Endodermal cell (in vitro differentiated cells): ENCODE data around the gene GPX5. TPM values are rescaled to one million over a fixed set of nuclear protein-coding genes. Genes with fewer than 3 reads are reported as not detected.
A peak's percentile ranks its signal among the peaks of the same experiment; 100 is the strongest.

Source experiments
- DNase-seq: peaks from one replicate; pipeline ENCODE4 v3.0.0-alpha.2; 2017
- H3K27ac ChIP-seq: 2 replicates; pipeline ENCODE4 v1.5.1; 2013; ENCODE audit warnings: mild to moderate bottlenecking, low read depth, low read length, moderate library complexity
- H3K27me3 ChIP-seq: 2 replicates; pipeline ENCODE4 v1.6.1; 2013; ENCODE audit warnings: mild to moderate bottlenecking, low read length, moderate library complexity; ENCODE audit not compliant: insufficient read depth, control insufficient read depth, poor library complexity, severe bottlenecking
- H3K36me3 ChIP-seq: 2 replicates; pipeline ENCODE4 v1.7.0; 2013; ENCODE audit warnings: mild to moderate bottlenecking, low read length, moderate library complexity; ENCODE audit not compliant: control insufficient read depth, insufficient read depth
- H3K4me1 ChIP-seq: one replicate; pipeline ENCODE4 v1.7.0; 2013; ENCODE audit warnings: low read length; ENCODE audit not compliant: control insufficient read depth, insufficient read depth
- H3K4me3 ChIP-seq: 2 replicates; pipeline ENCODE4 v1.5.1; 2013; ENCODE audit warnings: mild to moderate bottlenecking, low read length, moderate library complexity
- H3K9ac ChIP-seq: 2 replicates; pipeline ENCODE4 v1.6.1; 2013; ENCODE audit warnings: mild to moderate bottlenecking, low read length, moderate library complexity; ENCODE audit not compliant: poor library complexity, severe bottlenecking; ENCODE audit errors: extremely low read depth
- H3K9me3 ChIP-seq: 2 replicates; pipeline ENCODE4 v1.6.1; 2013; ENCODE audit warnings: mild to moderate bottlenecking, low read length, moderate library complexity; ENCODE audit not compliant: control insufficient read depth
- H3K27ac Mint-ChIP-seq: 2 replicates; pipeline ENCODE4 v1.8.0; 2020; ENCODE audit warnings: mixed read lengths
- H3K27me3 Mint-ChIP-seq: 2 replicates; pipeline ENCODE4 v1.8.0; 2021; ENCODE audit warnings: mild to moderate bottlenecking, mixed read lengths; ENCODE audit not compliant: insufficient read depth
- H3K36me3 Mint-ChIP-seq: 2 replicates; pipeline ENCODE4 v1.8.0; 2020; ENCODE audit warnings: low read depth, mixed read lengths
- H3K4me1 Mint-ChIP-seq: 2 replicates; pipeline ENCODE4 v1.8.0; 2020; ENCODE audit warnings: mixed read lengths
- H3K4me3 Mint-ChIP-seq: 2 replicates; pipeline ENCODE4 v1.8.0; 2020; ENCODE audit warnings: mild to moderate bottlenecking, moderate library complexity, mixed read lengths
- H3K9me3 Mint-ChIP-seq: 2 replicates; pipeline ENCODE4 v1.8.0; 2020; ENCODE audit warnings: mild to moderate bottlenecking, mixed read lengths
- WGBS, 2 experiments: methylation state at CpG; one replicate each; pipeline versions ENCODE4 v1.1.5 to v1.1.7; 2013; ENCODE audit warnings: missing lambda C conversion rate in 2 of 2, mixed read lengths in 1 of 2; ENCODE audit not compliant: insufficient coverage in 1 of 2, insufficient read length in 1 of 2; 5-methylcytosine and 5-hydroxymethylcytosine counted together
- total RNA-seq, 2 donors: library from RNA; stranded (reverse); fragmentation: NEBNext Ultra II Directional in 1 of 2; extraction: Animal tissue kit (Norgen Biotek cat#: 25700) in 1 of 2; gene quantifications; 2 replicates in 1 of 2; 3 replicates in 1 of 2; pipeline ENCODE4 v1.2.1, GENCODE V29; 2021
- TF ChIP-seq, protein P1 (sequence below): fragments of 200-600 bp; sonication (generic); conservative IDR thresholded peaks from 2 replicates; pipeline ENCODE4 v1.5.0; 2021; ENCODE audit warnings: antibody characterized with exemption, mild to moderate bottlenecking

GPX5 gene
- total RNA-seq, 2 donors from 2014 or later, result not detected

DNA sequence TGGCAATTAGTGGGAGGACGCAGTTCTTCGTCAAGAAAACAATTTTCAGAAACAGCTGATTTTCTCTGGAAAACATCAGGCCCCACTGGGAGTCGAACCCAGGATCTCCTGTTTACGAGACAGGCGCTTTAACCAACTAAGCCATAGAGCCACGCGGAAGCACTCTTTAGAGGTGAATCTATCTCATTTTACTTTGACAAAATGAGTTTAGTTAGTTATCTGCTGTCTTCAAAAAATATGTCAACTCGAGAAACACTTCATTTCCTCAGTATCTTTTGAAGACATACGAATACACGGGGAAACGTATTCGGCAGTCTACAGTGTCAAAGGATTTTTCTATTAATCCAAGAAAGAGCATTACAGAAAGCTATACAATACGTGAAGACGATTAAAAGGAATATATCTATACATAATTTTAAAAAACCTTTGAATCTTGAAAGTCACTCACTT lies 36.7 kb upstream of the GPX5 start:
- Histone ChIP-seq H3K36me3 (no peaks in the 10 kb centered on the region), H3K9ac (peak overlapping the region; percentile 94), H3K27ac (no peak overlapping the region), H3K27me3 (no peaks in the 10 kb centered on the region), H3K9me3 (no peaks in the 10 kb centered on the region), H3K4me1 (no peaks in the 10 kb centered on the region), H3K4me3 (peak overlapping the region; percentile 90)
- H3K9me3 Mint-ChIP-seq, result no peaks in the 10 kb centered on the region
- 2 to 7% methylated on average over 7 to 13 of the region's 14 CpGs for WGBS, 2 experiments
- DNase-seq, result peak; percentile 84
- H3K4me1 Mint-ChIP-seq, result peaks cover 12% of the 10 kb centered on the region
- no peaks in the 10 kb centered on the region for H3K36me3 Mint-ChIP-seq
- H3K27ac Mint-ChIP-seq, result peak overlapping the region; percentile 97
- H3K4me3 Mint-ChIP-seq, result peak overlapping the region; percentile 83
- H3K27me3 Mint-ChIP-seq, result peaks cover 14% of the 10 kb centered on the region
- TF ChIP-seq, protein P1, sequence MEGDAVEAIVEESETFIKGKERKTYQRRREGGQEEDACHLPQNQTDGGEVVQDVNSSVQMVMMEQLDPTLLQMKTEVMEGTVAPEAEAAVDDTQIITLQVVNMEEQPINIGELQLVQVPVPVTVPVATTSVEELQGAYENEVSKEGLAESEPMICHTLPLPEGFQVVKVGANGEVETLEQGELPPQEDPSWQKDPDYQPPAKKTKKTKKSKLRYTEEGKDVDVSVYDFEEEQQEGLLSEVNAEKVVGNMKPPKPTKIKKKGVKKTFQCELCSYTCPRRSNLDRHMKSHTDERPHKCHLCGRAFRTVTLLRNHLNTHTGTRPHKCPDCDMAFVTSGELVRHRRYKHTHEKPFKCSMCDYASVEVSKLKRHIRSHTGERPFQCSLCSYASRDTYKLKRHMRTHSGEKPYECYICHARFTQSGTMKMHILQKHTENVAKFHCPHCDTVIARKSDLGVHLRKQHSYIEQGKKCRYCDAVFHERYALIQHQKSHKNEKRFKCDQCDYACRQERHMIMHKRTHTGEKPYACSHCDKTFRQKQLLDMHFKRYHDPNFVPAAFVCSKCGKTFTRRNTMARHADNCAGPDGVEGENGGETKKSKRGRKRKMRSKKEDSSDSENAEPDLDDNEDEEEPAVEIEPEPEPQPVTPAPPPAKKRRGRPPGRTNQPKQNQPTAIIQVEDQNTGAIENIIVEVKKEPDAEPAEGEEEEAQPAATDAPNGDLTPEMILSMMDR, result no peak

DNA sequence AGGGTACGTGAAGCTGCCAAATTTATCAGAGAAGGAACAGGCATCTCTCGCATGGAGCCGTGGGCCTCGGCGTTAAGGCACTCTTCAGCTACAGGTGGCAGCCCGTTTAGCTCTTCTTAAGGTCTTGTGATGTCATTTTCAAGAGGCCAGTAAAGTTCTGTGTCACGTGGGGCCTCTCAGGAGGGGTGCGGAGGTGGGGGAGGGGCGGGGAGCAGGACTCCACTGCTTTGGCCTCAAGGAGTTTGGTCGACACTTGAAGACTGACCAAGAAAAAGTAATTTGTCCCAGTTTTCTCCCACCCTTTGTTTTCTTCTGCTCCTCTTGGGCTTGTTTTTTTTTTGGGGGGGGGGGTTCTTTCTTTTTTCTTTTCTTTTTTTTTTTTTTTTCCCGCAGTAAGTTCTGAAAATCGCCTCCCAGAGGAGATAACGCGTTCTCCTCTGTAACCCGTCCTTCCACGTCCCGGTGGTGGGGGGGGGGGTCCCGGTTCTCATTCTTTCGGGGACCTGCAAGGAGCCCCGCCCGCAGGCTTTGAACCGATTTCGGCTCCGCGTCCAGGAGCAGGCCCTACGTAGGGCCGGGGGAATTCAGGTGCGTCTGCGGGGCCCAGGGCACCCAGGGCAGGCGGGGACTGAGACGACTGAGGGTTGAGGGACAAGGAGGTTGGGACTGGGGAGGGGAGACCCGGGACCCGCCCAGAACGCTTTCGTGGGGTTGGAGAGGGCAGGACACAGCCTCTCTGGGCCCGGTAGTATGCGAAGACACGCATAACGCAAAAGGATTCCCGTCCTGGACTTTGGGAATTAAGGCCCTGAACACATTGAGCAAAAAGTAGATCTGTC lies 36.1 kb upstream of the GPX5 start:
- Histone ChIP-seq H3K9me3 (no peaks in the 10 kb centered on the region), H3K4me1 (no peaks in the 10 kb centered on the region), H3K27ac (peak overlapping the region; percentile 21), H3K4me3 (peak overlapping the region; percentile 90), H3K9ac (peak overlapping the region; percentile 94), H3K27me3 (no peaks in the 10 kb centered on the region), H3K36me3 (no peaks in the 10 kb centered on the region)
- TF ChIP-seq, protein P1, result no peak
- peak; percentile 95 for DNase-seq
- 1 to 3% methylated on average over 19 to 39 of the region's 40 CpGs for WGBS, 2 experiments
- Mint-ChIP-seq H3K9me3 (no peaks in the 10 kb centered on the region), H3K27me3 (peaks cover 14% of the 10 kb centered on the region), H3K4me1 (peaks cover 12% of the 10 kb centered on the region), H3K27ac (peak overlapping the region; percentile 97), H3K36me3 (no peaks in the 10 kb centered on the region), H3K4me3 (peak overlapping the region; percentile 83)

DNA sequence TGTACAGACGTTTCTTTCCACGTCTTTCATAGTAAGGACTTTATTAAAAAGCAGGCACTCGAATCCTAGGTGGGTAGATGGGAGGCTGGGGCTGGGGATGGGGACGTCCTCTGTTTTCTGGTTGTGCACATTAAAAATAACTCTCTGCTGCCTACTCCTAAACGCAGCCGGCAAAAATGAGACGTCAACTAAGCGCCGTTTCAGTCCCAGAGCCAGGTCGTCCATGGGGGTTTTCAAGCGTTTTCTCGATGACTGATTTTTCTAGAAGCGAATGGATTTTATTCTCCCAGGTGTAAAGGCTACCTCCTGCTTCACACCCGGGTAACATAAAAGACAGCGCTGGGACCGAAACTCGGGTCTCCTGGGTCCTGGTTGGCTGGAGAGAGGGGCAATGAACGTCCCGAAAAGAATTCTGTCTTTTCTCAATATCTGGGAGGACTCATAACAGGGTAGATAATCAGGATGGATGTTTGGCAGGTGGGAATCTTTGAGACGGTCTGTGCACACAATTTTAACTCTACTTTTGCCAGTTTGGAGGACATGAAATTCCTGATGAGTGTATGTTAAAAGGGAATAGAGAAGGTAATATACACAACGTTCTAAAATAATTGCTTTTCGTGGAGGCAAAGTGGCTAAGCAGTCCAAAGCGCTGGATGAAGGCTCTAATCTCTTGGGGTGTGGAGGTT lies 35.3 kb upstream of the GPX5 start:
- H3K9ac ChIP-seq, result peak overlapping the region; percentile 94
- H3K4me3 Mint-ChIP-seq, result peak overlapping the region; percentile 83
- H3K27ac Mint-ChIP-seq, result peak overlapping the region; percentile 97
- no peaks in the 10 kb centered on the region for H3K9me3 Mint-ChIP-seq
- H3K36me3 ChIP-seq, result no peaks in the 10 kb centered on the region
- no peak overlapping the region for H3K27ac ChIP-seq
- peaks cover 11% of the 10 kb centered on the region for H3K27me3 Mint-ChIP-seq
- TF ChIP-seq, protein P1, result no peak
- WGBS, 2 experiments, result 23 to 26% methylated on average over 14 to 23 of the region's 23 CpGs
- no peaks in the 10 kb centered on the region for H3K36me3 Mint-ChIP-seq
- H3K9me3 ChIP-seq, result no peaks in the 10 kb centered on the region
- peaks cover 12% of the 10 kb centered on the region for H3K4me1 Mint-ChIP-seq
- peak overlapping the region; percentile 90 for H3K4me3 ChIP-seq
- H3K4me1 ChIP-seq, result no peaks in the 10 kb centered on the region
- no peak for DNase-seq
- no peaks in the 10 kb centered on the region for H3K27me3 ChIP-seq
